C1 segment of cervical spinal cord (tissue), 14 donors: ENCODE measurements around the gene MRPL54.

ENCODE experiments used
- DNase-seq, 14 donors: peaks; one replicate each; lab custom pipeline; 2025; lab: John Stamatoyannopoulos, UW

MRPL54 gene

DNA sequence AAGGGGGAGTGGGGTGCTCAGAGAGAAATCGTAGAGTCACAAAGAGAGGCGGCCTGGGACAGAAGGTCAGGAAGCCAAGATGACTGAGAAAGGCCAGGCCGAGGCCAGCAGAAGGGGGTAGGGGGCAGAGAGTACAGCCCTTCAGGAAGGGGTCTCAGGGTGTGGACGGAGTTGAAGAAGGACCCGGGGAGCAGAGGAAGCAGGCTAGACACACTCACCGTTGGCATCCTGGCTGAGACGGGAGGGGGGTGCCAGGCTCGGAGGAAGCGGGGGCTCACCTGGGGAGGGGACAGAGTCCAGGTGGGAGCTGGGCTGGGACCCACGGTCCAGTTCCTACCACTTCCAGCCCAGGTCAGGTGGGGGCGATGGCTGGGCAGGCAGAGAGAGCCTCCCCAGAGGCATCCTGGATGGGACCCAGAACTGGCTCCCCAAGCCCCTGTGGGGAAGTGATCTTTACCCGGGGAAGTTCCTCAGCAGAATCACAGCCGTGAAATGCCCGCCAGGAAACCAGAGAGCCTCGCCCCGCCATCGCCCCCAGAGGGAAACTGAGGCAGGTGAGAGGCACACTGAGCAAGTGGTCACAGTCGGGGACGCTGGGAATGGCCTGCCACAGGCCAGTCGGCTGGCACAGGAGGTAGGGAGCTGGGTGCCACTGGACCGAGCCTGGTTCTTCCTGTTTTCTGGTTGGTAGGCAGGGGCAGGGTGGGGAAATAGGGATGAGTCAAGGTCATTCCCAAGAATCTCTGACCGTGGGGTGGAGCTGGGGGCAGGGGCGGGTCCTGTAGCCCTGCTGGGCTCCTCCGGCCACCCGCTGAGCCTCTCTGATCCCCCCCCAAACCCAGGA, 22.3 kb downstream of the MRPL54 start:
- no peak for DNase-seq

DNA sequence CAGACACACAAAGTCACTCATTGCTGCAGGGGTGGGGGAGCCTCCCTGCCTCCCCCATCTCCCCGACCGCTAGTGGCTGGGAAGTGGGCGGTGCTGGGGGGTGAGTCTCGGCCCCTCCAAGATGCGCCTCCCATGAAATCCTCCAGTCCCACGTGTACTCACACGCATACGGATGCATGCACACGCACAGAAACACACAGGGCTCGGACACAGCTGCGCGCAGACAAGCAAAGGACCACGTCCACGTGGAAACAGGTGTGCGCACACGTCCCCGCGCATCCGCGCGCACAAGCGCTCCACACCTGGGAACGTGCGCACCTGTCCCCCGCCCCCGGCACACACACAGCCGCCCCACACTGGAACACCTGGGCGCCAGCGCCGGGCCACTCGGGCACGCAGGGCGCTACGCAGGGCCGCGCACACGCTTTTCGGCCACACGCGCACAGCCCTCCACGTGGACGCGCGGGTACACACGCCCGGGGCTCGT, 23.0 kb downstream of the MRPL54 start:
- no peak for DNase-seq

- no peak for DNase-seq
Measured at GRCh38 chr19:3785938-3786824, 23.7 kb downstream of the MRPL54 start, which contains the start of gene MATK. TSS of gene MATK (minus strand) at chr19:3786381. CDS start at chr19:3785135, 1,246 bp downstream.

DNA sequence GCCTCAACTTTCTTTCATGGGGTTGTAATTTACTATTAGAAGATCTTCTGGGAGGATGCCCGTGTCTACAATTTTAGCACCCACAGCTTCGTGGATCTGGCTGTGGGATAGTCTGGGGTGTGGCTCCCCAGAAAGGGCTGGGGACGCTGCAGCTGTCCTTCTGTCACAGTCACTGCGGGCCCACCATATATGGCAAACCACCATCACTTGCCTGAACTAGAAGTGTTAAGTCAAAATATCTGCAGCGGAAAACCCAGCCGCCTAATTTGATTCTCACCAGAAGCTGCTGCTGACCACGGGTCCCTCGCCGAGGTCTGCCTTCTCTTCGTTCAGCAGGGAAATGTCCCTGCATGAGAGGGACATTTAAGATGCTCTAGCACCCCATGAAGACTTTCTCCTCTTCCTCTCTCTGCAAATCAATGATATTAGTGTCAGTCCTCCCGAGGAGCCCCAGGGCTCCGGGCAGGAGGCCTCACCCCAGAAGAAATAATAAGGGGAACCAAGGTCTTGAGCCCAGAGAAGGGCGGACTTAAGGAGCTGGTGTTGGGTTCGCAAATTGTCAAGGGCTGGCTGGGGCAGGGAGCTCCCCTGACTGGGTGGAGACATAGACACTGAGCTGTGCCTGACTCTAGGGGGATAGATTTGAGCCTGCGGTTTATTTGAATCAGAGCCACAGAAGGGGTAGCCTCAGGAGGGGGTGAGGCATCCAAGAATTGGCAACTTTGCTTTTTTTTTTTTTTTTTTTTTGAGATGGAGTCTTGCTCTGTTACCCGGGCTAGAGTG, 26.7 kb downstream of the MRPL54 start:
- DNase-seq = no peak

DNA sequence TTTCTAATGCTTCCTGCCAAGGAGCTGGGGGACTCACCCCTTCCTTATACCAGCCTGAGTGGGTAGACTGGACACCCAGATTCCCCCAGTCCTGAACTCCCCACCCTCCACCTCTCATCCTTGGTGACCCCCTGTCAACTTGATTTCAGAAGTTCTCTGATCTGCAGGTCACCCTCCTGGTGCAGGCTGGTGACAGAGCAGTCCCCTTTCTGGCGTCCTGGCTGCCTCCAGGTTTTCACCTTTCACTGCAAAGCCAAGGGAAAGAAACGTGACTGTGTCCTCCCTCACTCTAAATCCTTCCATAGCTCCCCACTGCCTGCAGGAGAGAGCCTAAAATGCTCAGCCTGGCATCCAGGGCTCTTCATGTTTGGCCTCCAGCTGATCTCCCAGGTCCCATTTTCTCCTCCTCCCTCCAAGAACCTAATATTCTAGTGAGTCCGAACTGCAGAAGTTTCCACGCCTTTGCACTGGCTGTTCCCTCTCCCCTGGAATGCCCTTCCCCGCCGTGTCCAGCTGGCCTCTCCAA, 27.8 kb downstream of the MRPL54 start:
- DNase-seq = no peak

DNA sequence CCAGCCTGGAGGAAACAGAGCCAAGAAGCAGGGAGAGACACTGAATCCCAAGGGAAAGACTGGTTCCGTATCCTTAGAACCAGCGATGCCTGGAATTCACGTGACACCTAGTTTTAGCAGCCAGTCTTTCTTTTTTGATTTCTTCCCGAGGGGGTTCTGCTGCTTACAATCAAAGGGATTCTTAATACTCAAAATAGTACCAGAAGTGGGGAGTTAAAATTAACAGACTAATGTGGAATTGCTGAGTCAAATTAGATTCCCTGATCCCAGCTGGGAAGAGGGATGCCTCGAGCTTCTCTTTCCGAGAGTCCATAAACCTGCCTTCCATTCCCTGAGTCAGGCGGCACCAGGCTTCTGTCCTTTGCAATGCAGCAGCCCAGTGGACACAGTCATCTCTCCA, 28.5 kb downstream of the MRPL54 start:
- DNase-seq = no peak

- DNase-seq = no peak
Measured at GRCh38 chr19:3792114-3792513, 29.6 kb downstream of the MRPL54 start.

DNA sequence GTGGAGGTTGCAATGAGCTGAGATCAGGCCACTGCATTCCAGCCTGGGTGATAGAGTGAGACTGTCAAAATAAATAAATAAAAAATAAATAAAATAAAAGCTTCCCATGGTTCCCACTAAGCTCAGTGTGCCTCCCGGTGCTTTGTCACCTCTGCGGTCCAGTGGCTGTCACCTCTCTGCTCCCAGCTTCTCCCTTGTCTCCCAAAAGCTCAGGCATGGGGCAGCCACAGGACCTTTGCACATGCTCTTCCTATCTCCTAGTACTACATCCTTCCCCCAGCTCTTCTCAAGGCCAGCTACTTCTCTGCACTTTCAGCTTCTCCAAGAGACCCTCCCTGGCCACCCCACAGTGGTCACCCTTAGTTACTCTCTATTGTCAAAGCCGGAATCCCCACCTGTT, 31.3 kb downstream of the MRPL54 start:
- no peak for DNase-seq

- no peak for DNase-seq
Measured at GRCh38 chr19:3796358-3796757, 33.9 kb downstream of the MRPL54 start.

DNA sequence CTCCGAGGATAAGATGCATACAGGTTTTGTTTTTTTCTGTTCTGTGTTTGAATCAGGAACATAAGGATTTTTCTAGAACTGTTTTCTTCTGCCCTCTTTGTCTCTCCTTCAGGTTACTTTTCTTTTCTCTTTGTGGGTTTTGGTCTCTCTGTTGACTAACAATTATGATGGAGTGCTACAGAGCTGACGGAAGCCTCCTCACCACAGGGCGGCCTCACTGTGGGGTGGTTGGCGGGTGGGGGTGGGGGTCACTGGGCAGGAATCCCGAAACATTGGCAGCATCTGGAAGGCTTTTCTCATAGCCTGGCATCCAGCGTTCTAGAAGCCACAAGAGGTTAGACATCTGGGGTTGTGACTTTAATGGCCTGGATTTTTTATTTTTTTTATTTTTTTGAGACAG, 35.7 kb downstream of the MRPL54 start:
- DNase-seq = no peak

GRCh38 chr19:3800996-3801395, 38.5 kb downstream of the MRPL54 start:
- no peak for DNase-seq

DNA sequence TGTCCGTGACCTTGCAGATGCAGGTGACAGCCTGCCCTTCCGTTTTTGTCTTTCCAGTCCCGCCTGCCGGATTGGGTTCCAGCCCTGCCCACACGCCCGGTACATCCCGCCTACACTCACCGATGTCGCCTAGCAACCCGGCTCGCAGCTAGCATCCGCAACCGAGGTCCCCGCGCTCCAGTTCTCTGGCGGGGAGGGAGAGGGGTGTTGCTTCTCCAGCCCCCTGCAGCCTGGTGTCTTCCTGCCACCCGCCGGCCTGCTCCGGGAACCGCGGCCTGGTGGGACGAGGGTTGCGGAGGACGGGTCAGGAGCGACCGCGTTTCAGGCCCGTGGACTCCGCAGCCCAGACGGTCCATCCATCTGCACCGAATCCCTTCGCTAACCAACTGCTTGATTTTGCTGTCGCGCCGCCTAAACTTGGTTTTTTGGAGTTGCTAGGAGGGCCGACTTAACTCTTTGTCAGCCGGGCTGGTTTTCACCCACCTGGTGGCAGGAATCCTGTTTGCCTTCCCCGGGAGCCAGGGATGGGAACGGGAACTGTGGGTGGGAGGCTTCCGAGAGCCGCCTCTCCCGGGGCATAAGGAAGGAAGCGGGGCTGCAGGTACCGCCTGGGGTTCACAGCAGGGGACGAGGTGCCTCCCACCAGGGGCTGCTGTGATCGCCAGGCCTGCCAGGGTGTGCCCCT, 39.1 kb downstream of the MRPL54 start:
- peak in 4 of 14 donors; percentile 1 to 66 (median 31) for DNase-seq

DNA sequence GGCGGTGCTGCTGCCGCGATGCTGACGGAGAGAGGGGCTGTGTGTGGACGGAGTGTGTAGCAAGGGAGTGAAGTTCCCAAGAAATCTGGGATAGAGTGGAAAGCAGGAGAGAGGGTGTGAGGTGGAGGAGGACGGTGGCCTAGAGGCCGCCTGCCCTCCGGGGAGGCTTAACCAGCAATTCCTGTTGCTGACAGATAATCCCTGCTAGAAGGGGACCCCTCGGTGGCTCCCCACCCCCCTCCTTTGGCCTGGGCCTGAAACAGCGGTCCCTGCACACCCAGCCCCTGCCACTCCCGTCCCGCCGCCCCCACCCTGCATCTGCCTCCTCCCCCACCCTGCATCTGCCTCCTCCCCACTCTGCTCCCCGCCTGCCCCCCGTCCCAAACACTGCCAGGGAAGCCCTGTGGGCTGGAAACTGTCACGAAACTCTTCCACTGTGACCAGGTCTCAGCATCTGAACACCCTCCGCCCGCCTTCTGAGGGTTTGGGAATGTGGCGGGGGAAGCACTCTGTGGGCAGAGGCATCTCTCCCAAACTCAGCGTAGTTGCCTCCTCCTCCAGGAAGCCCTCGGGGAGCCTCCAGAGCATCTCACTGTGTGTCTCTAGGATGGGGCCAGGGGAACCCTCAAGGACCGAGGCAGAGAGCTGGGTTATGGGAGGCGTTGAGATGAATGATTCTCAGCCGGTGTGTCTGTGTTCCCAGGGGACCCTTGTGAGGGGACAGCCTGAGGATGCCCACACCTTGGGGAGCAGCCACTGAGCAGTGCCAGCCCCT, 40.8 kb downstream of the MRPL54 start:
- no peak for DNase-seq

DNA sequence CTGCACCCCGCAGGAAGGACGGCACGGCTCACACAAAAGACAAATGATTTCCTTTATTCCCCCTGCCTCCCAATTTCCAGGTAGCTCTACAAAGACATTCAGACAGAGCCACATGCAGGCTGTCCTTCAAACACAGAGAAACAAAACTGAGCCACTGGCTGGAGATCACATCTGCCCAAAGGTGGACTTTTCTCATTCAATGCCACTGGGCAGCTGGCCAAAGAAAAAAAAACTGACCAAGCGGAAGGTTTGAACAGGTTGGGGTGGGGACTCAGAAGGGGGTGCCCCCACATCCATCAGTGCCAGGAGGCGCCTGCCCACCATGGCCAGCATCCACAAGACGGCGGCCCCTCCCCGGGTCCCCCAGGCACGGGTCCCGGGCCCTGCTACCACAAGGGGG, 41.5 kb downstream of the MRPL54 start:
- DNase-seq = no peak

GRCh38 chr19:3804429-3804828, 41.9 kb downstream of the MRPL54 start:
- DNase-seq = no peak

GRCh38 chr19:3805859-3806258, 43.4 kb downstream of the MRPL54 start:
- DNase-seq = no peak

DNA sequence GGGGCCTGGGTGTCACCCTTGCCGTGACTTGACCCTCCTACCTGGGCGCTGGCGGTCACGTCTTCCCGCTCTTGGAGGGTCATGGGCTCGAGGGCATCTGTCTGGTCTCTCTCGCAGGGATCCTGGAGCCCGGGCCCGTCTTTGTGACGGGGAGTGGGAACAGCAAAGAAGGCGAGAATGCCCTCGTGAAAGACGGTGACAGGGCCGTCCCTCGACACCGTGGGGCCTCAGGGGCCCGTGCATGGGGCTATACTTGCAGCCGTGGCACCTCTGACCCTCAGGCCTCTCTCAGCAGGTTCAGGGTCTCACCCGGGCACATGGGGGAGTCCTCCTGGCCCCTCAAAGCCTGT, 44.6 kb downstream of the MRPL54 start:
- DNase-seq = no peak

DNA sequence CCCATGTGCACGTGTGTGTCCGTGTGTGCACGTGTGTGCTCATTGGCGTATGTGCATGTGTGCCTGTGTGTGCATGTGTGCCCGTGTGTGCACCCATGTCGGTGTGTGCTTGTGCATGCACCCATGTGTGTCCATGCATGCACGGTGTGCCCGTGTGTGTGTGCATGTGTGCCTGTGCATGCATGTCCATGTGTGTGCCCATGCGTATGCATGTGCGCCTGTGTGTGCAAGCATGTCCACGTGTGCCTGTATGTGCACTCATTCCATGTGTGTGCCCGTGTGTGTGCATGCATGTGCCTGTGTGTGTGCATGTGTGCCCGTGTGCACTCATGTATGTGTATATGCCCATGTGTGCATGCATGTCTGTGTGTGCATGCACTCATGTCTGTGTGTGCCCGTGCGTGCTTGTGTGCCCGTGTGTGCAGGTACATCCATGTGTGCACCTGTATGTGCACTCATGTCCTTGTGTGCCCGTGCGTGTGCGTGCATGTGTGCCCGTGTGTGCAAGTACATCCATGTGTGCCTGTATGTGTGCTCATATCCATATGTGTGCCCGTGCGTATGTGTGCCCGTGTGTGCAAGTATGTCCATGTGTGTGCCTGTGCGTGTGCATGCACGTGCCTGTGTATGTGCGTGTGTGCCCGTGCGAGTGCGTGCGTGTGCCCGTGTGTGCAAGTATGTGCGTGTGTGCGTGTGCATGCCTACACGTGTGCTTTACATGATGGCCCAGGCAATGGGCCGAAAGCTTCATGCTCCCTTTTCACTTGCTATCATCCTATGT, 45.3 kb downstream of the MRPL54 start:
- DNase-seq = no peak

DNA sequence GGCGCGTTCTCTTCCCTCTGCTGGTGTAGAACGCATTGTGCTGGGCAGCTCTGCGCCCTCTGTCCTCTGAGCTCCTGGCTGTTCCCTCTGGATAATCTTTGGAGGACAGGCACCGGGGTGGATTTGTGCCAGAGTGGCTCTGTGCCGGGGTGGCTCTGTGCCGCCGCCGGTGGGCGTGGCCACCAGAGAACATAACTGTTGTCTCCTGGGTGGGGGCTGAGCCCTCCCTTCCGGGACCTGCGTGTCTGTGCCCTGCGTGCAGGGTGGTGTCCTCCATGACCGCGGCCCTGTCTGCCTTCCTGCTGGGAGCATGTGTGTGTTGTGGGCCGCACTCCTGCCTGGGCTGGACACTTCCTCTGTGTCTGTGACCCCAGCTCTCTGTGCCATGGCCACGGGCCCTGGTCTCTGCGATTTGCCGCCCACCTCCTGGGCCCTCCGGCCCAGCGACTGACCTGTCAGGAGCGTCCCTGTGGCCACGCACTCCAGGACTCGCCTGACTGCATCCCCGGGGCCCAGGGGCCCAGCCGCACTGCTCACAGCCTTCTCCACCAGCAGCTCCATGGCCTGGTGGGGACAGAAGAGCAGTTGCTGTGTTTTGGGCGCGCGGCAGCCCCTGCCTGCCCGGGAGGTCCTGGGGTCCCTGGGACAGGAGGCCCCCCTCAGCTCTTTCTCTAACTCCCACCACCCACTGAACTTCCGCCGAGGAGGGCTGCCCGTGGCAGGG, 46.1 kb downstream of the MRPL54 start:
- no peak for DNase-seq
